ENCODE measurements around the gene RBMX.
"Not testable (repeated sequence)": the region's sequence is repeated elsewhere in the genome, so short reads cannot be mapped to it uniquely, and the experiment has no call there.

The RBMX gene

GRCh38 chrX:136874114-136874513, 6.4 kb downstream of the RBMX start:
- not testable (repeated sequence) for DNase-seq

DNA sequence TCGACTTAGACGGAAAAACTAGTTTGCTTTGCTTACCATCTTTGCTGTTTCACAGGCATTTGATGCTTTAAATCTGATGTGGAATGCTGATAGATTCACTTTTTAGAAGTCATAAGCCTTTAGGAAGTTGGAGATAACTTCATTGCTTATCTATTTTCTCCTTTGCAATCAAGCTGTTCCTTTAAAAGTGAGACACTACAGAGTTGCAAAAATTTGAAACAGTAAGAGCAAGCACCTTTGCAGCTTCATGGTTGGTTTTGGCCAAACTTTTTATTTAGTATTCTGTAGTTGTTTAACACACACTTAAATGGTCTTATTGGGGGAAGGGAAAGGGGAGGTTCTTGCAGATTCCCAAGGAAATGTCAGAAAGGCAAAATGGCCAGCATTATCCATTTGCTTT, 7.3 kb downstream of the RBMX start:
- DNase-seq: not testable (repeated sequence)

DNA sequence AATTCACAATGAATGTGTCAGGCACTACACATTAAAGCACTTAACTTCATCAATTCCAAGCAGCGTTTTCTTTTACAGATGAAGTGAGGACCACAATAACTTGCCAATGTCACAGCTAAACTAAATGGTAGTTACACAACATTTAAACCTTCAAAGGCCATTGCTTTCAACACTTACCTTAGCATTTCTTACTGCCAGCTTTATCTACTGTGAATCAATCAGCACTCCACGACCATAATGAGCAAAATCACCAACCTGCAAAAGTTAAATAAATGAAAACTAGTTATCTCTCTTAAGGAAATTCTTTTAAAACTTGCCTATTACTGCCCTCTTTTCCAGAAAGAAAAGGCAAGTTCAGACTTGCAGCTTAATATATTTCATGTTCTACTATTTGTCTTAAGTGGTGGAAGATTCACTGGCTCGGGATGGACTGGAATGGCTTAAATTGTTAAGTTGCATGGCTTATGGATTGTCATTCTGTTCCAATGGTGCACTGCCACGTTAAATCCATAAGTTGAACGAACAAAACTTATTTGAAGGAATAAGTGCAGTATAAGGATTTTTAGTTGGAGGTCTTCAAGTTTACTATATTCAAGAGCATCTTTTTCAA, 8.3 kb downstream of the RBMX start:
- DNase-seq: no peak

DNA sequence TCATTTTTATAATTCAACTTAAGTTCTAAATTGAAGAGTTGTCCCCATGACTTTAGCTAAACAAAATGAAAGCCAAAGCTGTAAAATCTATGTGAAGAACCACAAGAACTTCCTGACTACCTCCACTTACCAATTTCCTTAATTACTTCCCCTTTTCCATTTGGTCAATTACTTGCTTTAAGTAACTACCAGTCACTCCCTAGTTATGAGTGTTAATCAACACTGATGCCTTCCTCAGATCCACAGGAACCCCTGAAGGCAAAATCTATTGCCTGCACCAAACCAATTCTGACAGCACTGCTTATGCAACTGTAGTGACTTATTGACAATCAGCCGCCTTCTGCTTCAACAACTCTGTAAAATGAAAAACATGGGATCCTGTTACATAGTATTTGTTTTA, 10.5 kb downstream of the RBMX start:
- no peak for DNase-seq

DNA sequence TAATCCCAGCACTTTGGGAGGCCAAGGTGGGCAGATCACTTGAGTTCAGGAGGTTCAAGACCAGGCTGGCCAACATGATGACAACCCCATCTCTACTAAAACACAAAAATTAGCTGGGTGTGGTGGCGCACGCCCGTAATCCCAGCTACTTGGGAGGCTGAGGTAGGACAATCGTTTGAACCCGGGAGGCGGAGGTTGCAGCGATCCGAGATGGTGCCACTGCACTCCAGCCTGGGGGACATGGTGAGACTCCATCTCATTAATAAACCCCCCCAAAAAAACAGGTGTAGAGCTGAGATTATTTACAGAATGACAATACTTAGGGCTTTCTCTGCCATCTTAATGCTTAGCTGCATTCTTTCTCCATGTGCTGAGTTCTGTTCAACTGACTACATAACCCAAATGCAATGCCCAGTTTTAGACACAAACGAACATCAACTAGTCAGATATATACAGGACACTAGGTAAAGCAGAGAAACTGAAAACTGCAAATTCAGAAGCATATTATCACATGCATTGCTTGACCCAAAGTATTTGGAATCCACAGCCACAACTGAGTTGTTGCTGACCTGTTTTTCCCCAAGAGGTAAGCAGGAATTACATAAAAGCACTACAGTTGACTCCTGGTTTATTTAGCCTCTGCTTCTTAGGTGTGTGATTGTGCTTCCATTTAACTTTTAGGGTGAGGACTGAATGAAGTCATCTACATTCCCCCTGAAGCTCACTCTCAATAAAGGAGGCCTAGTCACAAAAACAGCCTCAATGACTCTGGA, 12.1 kb downstream of the RBMX start:
- no peak for DNase-seq

GRCh38 chrX:136867518-136867917, 13.0 kb downstream of the RBMX start:
- DNase-seq: no peak

DNA sequence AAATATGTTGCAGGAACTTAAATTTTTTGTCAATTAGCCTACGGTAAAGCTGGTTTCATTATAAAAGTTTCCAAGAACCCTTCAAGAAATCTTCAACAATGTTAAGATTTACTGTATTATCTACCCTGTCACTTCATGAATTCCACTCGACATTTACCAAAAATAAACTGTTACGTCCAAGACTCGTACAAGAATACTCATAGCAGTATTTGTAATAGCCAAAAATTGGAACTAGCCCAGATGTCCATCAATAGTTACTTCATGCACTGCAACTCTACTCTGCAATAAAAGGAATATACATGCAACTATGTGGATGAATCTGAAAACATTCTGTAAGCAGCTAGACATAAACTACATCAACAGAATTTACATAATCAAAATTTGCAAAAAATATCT, 13.4 kb downstream of the RBMX start:
- no peak for DNase-seq

DNA sequence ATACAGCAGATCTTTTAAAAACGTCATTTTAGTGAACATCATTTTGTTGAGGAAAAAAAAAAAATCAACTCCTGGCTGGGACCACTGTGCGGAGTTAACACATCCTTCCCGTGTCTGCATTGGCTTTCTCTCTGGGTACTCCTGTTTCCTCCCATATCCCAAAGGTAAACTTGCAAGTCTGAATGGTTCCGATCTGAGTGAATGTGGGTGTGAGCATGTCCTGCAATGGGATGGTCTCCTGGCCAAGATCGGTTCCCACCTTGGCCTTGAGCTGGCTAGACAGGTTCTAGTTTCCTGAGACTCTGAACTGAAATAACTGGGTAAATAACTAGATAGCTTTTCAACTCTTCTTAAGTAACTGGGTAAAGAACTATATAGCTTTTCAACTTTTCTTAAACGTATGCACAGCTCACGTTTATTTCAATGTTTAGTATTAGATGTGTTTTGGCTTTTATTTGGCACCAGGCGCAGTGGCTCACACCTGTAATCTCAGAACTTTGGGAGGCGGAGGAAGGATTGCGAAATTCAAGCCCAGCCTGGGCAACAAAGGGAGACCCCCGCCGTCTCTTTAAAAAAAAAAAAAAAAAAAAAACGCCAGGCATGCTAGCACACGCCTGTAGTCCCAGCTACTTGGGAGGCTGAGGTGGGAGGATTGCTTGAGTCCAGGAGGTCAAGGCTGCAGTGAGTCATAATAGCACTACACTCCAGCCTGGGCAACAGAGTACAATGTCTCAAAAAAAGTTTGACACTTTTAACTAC, 14.0 kb downstream of the RBMX start:
- DNase-seq: no peak

DNA sequence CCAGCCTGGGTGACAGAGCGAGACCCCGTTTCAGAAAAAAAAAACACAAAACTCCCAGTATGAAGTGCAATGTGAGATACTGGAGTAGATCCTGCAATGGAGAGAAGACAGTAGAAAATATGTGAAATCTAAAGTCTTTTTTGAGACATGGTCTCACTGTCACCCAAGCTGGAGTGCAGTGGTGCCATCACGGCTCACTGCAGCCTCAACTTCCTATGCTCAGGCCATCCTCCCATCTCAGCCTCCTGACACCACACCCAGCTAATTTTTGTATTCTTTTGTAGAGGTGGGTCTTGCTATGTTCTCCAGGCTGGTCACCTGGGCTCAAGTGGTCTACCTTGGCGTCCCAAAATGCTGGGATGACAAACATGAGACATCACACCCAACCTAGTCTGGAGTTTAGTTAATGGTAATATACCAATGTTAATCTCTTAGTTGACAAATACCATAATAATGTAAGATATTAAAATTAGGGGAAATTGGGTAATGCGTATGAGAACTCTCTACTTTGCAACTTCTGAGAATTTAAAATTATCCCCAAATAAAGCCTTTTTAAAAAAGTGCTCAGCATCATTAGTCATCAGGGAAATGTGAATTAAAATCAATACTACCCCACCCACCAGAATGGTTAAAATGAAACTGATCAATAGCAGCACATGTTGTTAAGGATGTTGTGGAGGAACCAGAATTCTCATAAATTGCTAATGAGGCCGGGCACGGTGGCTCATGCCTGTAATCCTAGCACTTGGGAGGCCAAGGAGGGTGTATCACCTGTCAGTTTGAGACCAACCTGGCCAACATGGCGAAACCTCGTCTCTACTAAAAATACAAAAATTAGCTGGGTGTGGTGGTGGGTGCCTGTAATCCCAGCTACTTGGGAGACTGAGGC, 15.0 kb downstream of the RBMX start:
- no peak for DNase-seq

GRCh38 chrX:136863826-136864225, 16.7 kb downstream of the RBMX start:
- no peak for DNase-seq

GRCh38 chrX:136862546-136862945, 18.0 kb downstream of the RBMX start:
- peak in 3 of 4 experiments; percentile 34 to 58 (median 50) for DNase-seq

GRCh38 chrX:136861877-136862276, 18.6 kb downstream of the RBMX start:
- DNase-seq: no peak

- no peak for DNase-seq
Observed at GRCh38 chrX:136858007-136858756, 22.3 kb downstream of the RBMX start.

GRCh38 chrX:136856551-136856950, 24.0 kb downstream of the RBMX start:
- peak; percentile 27 to 80 (median 73) for DNase-seq

GRCh38 chrX:136856050-136856449, 24.5 kb downstream of the RBMX start:
- no peak for DNase-seq

DNA sequence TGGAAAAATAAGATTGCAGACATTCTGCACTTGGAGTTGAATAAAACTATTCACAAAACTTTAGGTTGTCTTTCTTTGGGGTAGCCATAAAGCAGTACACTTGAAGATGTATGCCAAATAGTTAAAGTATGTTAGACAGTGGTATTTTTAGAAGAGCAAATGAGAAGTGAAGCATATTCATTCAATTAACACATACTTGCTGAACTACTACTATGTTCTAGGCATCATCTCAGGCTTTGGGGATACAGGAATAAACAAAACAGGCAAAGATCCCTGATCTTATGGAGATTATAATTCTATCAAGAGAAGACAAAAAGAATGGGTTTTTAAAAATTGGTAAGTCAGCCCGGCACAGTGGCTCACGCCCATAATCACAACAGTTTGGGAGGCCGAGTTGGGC, 29.0 kb downstream of the RBMX start:
- DNase-seq: no peak

GRCh38 chrX:136850441-136851175, 29.9 kb downstream of the RBMX start:
- DNase-seq: peak; percentile 13 to 63 (median 49)

DNA sequence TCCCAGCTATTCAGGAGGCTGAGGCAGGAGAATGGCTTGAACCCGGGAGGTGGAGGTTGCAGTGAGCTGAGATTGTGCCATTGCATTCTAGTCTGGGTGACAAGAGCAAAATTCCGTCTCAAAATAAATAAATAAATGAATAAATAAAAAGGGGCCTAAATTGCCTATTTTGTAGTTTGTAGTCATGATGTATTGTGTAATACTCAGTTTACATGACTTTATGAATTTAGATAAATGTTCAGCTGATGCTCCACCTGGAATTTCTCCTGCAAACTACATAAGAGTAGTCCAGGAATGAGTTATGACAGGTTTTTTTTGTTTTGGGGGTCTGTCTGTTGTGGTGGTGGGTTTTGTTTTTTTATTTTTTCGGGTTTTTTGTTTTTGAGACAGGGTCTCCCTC, 31.1 kb downstream of the RBMX start:
- DNase-seq: no peak

GRCh38 chrX:136847874-136848273, 32.7 kb downstream of the RBMX start:
- no peak for DNase-seq

- no peak for DNase-seq
Observed at GRCh38 chrX:136839196-136839595, 41.3 kb downstream of the RBMX start.

DNA sequence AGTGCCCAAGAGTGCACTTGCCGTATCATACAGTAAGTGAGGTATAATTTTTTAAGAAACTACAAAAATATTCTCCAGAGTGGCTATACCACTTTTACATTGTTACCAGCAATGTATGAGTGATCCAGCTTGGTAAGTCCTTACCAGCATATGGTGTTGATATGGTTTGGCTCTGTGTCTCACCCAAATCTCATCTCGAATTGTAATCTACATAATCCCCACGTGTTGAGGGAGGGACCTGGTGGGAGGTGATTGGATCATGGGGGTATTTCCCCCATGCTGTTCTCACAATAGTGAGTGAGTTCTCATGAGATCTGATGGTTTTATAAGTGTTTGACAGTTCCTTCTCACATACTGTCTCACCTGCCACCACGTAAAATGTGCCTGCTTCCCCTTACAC, 44.8 kb downstream of the RBMX start:
- no peak for DNase-seq
